CD4-positive, alpha-beta T cell treated with Interleukin-6 at 100 ng/mL for 8 hours (primary cell): ENCODE results near the gene TIMM44.
"Not testable (repeated sequence)": the region's sequence is repeated elsewhere in the genome, so short reads cannot be mapped to it uniquely, and the experiment has no call there.

Experiments
- DNase-seq: peaks from one replicate; pipeline ENCODE4 v3.0.0-alpha.2; 2020; ENCODE audit warnings: mixed read lengths, low spot score

TIMM44 gene

GRCh38 chr19:7947939-7948338, 4.5 kb upstream of the TIMM44 start:
- no peak for DNase-seq

- DNase-seq: peak; percentile 81
Measured at GRCh38 chr19:7944177-7944761, 803 bp upstream of the TIMM44 start.

GRCh38 chr19:7942981-7943443, 454 bp downstream of the TIMM44 start:
- DNase-seq: no peak

GRCh38 chr19:7941895-7942596, 1.4 kb downstream of the TIMM44 start:
- no peak for DNase-seq

- no peak for DNase-seq
Measured at GRCh38 chr19:7940841-7941240, 2.6 kb downstream of the TIMM44 start.

GRCh38 chr19:7934766-7935165, 8.7 kb downstream of the TIMM44 start:
- DNase-seq: no peak

- DNase-seq: no peak
Measured at GRCh38 chr19:7933828-7934725, 9.4 kb downstream of the TIMM44 start.

- DNase-seq: no peak
Measured at GRCh38 chr19:7933411-7933810, 10.1 kb downstream of the TIMM44 start.

- no peak for DNase-seq
Measured at GRCh38 chr19:7932930-7933300, 10.6 kb downstream of the TIMM44 start.

GRCh38 chr19:7932276-7932929, 11.1 kb downstream of the TIMM44 start:
- DNase-seq: no peak

- no peak for DNase-seq
Measured at GRCh38 chr19:7931221-7932061, 12.0 kb downstream of the TIMM44 start.

- DNase-seq: no peak
Measured at GRCh38 chr19:7930765-7931164, 12.7 kb downstream of the TIMM44 start.

GRCh38 chr19:7930030-7930429, 13.4 kb downstream of the TIMM44 start:
- DNase-seq: not testable (repeated sequence)

GRCh38 chr19:7928741-7929701, 14.4 kb downstream of the TIMM44 start:
- DNase-seq: peak; percentile 47

GRCh38 chr19:7928334-7928706, 15.1 kb downstream of the TIMM44 start:
- DNase-seq: no peak

- DNase-seq: no peak
Measured at GRCh38 chr19:7927605-7928333, 15.7 kb downstream of the TIMM44 start.

- DNase-seq: no peak
Measured at GRCh38 chr19:7926727-7927604, 16.5 kb downstream of the TIMM44 start.

GRCh38 chr19:7926021-7926726, 17.3 kb downstream of the TIMM44 start, which contains the start of gene CTXN1:
TSS of gene CTXN1 (minus strand) at chr19:7926135. CDS start at chr19:7925538, 597 bp downstream.
- peak; percentile 62 for DNase-seq
